Erythroblast (primary cell): Measurements from ENCODE around the gene STOM.

Source experiments
- GATA1 ChIP-seq: IDR thresholded peaks from 2 replicates; pipeline ENCODE4 v1.6.1; 2011; ENCODE audit warnings: low read depth, mild to moderate bottlenecking, control low read depth, low read length, moderate library complexity
- POLR2A ChIP-seq: IDR thresholded peaks from 2 replicates; pipeline ENCODE4 v1.6.1; 2011; ENCODE audit warnings: mild to moderate bottlenecking, low read length

- TF ChIP-seq POLR2A (no peak), GATA1 (no peak)
Measured at GRCh38 chr9:121348221-121348620, 21.8 kb downstream of the STOM start.
